Natural killer cell (primary cell): ENCODE measurements around the gene TDG. TPM values are rescaled to one million over a fixed set of nuclear protein-coding genes. Genes with fewer than 3 reads are reported as not detected.

ENCODE experiments used
- ATAC-seq, 3 donors: fragments of 150-1000 bp in 2 of 3; fragments of 200-7000 bp in 1 of 3; cut with Tn5 transposase; 1 replicate in 1 of 3; 2 replicates in 2 of 3; pipeline ENCODE4 v1.10.0; 2021; ENCODE audit warnings: mild to moderate bottlenecking in 2 of 3, moderate library complexity in 2 of 3
- DNase-seq, 2 donors: peaks; one replicate each; pipeline versions ENCODE4 v3.0.0 to v3.0.0-alpha.2; 2013 to 2021; ENCODE audit warnings: mixed read lengths in 1 of 2
- H3K27ac ChIP-seq: one replicate; pipeline ENCODE4 v1.5.1; 2013; ENCODE audit warnings: mild to moderate bottlenecking, low read length
- H3K27me3 ChIP-seq: one replicate; pipeline ENCODE4 v1.6.1; 2013; ENCODE audit warnings: low read length; ENCODE audit not compliant: control insufficient read depth, insufficient read depth
- H3K36me3 ChIP-seq: one replicate; pipeline ENCODE4 v1.6.1; 2013; ENCODE audit warnings: low read length; ENCODE audit not compliant: control insufficient read depth, insufficient read depth
- H3K4me1 ChIP-seq: one replicate; pipeline ENCODE4 v1.6.1; 2013; ENCODE audit warnings: low read length; ENCODE audit not compliant: control insufficient read depth, insufficient read depth
- H3K4me3 ChIP-seq: one replicate; pipeline ENCODE4 v1.5.1; 2013; ENCODE audit warnings: low read length
- H3K9me3 ChIP-seq: one replicate; pipeline ENCODE4 v1.6.1; 2013; ENCODE audit warnings: low read length; ENCODE audit not compliant: control insufficient read depth, insufficient read depth
- H3K27ac Mint-ChIP-seq, 2 donors: one replicate each; pipeline ENCODE4 v1.8.0; 2022; ENCODE audit warnings: mild to moderate bottlenecking in 2 of 2, mixed read lengths in 2 of 2, moderate library complexity in 1 of 2
- H3K27me3 Mint-ChIP-seq, 2 donors: one replicate each; pipeline ENCODE4 v1.8.0; 2022; ENCODE audit warnings: low read depth in 2 of 2, mixed read lengths in 2 of 2
- H3K36me3 Mint-ChIP-seq: one replicate; pipeline ENCODE4 v1.8.0; 2022; ENCODE audit warnings: mixed read lengths
- H3K4me1 Mint-ChIP-seq, 2 donors: one replicate each; pipeline ENCODE4 v1.8.0; 2022; ENCODE audit warnings: mixed read lengths in 2 of 2
- H3K4me3 Mint-ChIP-seq: one replicate; pipeline ENCODE4 v1.8.0; 2022; ENCODE audit warnings: mild to moderate bottlenecking, moderate library complexity, mixed read lengths
- H3K9me3 Mint-ChIP-seq, 2 donors: one replicate each; pipeline ENCODE4 v1.8.0; 2022; ENCODE audit warnings: mixed read lengths in 2 of 2
- CTCF ChIP-seq: fragments of 200-600 bp; IDR thresholded peaks from one replicate; pipeline ENCODE4 v1.8.0; 2022; ENCODE audit warnings: antibody characterized with exemption
- WGBS: methylation state at CpG from one replicate; pipeline ENCODE4 v1.1.7; 2013; ENCODE audit warnings: missing lambda C conversion rate; ENCODE audit not compliant: insufficient coverage; 5-methylcytosine and 5-hydroxymethylcytosine counted together
- intact Hi-C: fragments of 100-400 bp; cut with micrococcal nuclease; formaldehyde crosslinking; loops from one replicate; pipeline ENCODE4 v1.14.2; 2022
- total RNA-seq, 4 donors: library from RNA; stranded (reverse); fragments of 120-200 nt in 1 of 4; gene quantifications; one replicate each; pipeline versions ENCODE4 v1.2.3 to v1.2.4, GENCODE V29; 2013 to 2022

Gene TDG
- total RNA-seq = 10 to 100 TPM; 28.2 to 28.7 (median 28.7) TPM
- 41.4 TPM for total RNA-seq (2013)

- peaks cover 44 to 49% of the 10 kb centered on the region in 2 donors for H3K4me1 Mint-ChIP-seq
- H3K9me3 Mint-ChIP-seq = no peaks in the 10 kb centered on the region
These were observed at the start of gene TDG for GRCh38 chr12:103965590-103966504. Gene TDG (plus strand): TSS chr12:103965872. CDS start chr12:103966038, 166 bp downstream.

GRCh38 chr12:103917873-103918272 is 47.8 kb upstream of the TDG start:
- Mint-ChIP-seq H3K4me3 (no peak overlapping the region), H3K27ac (no peak overlapping the region), H3K4me1 (no peaks in the 10 kb centered on the region), H3K27me3 (no peaks in the 10 kb centered on the region), H3K9me3 (peaks cover 0 to 3% of the 10 kb centered on the region in 2 donors), H3K36me3 (no peaks in the 10 kb centered on the region)
- WGBS = 100% methylated on average over 1 of the region's 3 CpGs
- DNase-seq (no peak), ATAC-seq (no peak)
- intact Hi-C loops = no loop called here
- Histone ChIP-seq H3K27me3 (no peaks in the 10 kb centered on the region), H3K4me3 (no peak overlapping the region), H3K27ac (no peak overlapping the region), H3K36me3 (no peaks in the 10 kb centered on the region), H3K4me1 (no peaks in the 10 kb centered on the region), H3K9me3 (no peaks in the 10 kb centered on the region)
- TF ChIP-seq CTCF = no peak

More at GRCh38 chr12:103965590-103966504, at the start of gene TDG:
- no peaks in the 10 kb centered on the region for H3K27me3 ChIP-seq
- peak within 1 kb of the TSS; percentile 97 to 98 for H3K27ac Mint-ChIP-seq
- peak; percentile 92 to 99 for DNase-seq
- peak within 1 kb of the TSS; percentile 78 for H3K4me3 ChIP-seq
- WGBS = 2% methylated on average over 59 of the region's 64 CpGs
- H3K36me3 ChIP-seq = no peaks in the 10 kb centered on the region
- intact Hi-C loops = loop anchor here (1.0 to 5.0 kb wide), 4 partner anchors 9 to 99 kb away; partner anchors contain the start of genes HCFC2 and HSP90B1
- H3K4me3 Mint-ChIP-seq = peak within 1 kb of the TSS; percentile 99
- ATAC-seq = peak; percentile 92 to 99 (median 94)
- H3K9me3 ChIP-seq = no peaks in the 10 kb centered on the region
- no peak for TF ChIP-seq CTCF
- H3K4me1 ChIP-seq = peaks cover 12% of the 10 kb centered on the region
- H3K27ac ChIP-seq = peak within 1 kb of the TSS; percentile 91
- H3K36me3 Mint-ChIP-seq = no peaks in the 10 kb centered on the region
- no peaks in the 10 kb centered on the region for H3K27me3 Mint-ChIP-seq

GRCh38 chr12:103924761-103925641 is 40.7 kb upstream of the TDG start:
- DNase-seq (peak in 1 of 2 donors; percentile 48), ATAC-seq (no peak)
- Mint-ChIP-seq H3K36me3 (no peaks in the 10 kb centered on the region), H3K27ac (no peak overlapping the region), H3K9me3 (no peaks in the 10 kb centered on the region), H3K4me1 (peaks cover 17 to 24% of the 10 kb centered on the region in 2 donors), H3K4me3 (no peak overlapping the region), H3K27me3 (peaks cover 0 to 1% of the 10 kb centered on the region in 2 donors)
- intact Hi-C loops = no loop called here
- no peak for TF ChIP-seq CTCF
- Histone ChIP-seq H3K4me1 (peaks cover 15% of the 10 kb centered on the region), H3K36me3 (no peaks in the 10 kb centered on the region), H3K4me3 (no peak overlapping the region), H3K27me3 (no peaks in the 10 kb centered on the region), H3K27ac (no peak overlapping the region), H3K9me3 (no peaks in the 10 kb centered on the region)
- 63% methylated on average over 6 of the region's 9 CpGs for WGBS
